ENCODE data around the gene LIMK1.

- TF ChIP-seq MXI1 (IDR thresholded peaks at IDR 0.05; ENCODE audit: borderline replicate concordance, low read depth, low read length): no peak
- TF ChIP-seq POLR2A (IDR thresholded peaks at IDR 0.05; ENCODE audit: low read depth, low read length): no peak; the same call in 1 of the 2 replicates
- TF ChIP-seq, protein P1, sequence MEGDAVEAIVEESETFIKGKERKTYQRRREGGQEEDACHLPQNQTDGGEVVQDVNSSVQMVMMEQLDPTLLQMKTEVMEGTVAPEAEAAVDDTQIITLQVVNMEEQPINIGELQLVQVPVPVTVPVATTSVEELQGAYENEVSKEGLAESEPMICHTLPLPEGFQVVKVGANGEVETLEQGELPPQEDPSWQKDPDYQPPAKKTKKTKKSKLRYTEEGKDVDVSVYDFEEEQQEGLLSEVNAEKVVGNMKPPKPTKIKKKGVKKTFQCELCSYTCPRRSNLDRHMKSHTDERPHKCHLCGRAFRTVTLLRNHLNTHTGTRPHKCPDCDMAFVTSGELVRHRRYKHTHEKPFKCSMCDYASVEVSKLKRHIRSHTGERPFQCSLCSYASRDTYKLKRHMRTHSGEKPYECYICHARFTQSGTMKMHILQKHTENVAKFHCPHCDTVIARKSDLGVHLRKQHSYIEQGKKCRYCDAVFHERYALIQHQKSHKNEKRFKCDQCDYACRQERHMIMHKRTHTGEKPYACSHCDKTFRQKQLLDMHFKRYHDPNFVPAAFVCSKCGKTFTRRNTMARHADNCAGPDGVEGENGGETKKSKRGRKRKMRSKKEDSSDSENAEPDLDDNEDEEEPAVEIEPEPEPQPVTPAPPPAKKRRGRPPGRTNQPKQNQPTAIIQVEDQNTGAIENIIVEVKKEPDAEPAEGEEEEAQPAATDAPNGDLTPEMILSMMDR (conservative IDR thresholded peaks at IDR 0.05; ENCODE audit: low read depth, low read length): no peak
- 0 out of 2 replicates have a peak, but pooled peaks have one; percentile 42 for TF ChIP-seq MAZ (IDR thresholded peaks at IDR 0.05; ENCODE audit: borderline replicate concordance, low read depth, low read length)
- TF ChIP-seq RAD21 (IDR thresholded peaks at IDR 0.05; ENCODE audit: low read length): no peak
- TF ChIP-seq RCOR1 (IDR thresholded peaks at IDR 0.05; ENCODE audit: insufficient replicate concordance, low read length): peak; percentile 17
- TF ChIP-seq RFX5 (IDR thresholded peaks at IDR 0.05; ENCODE audit: low read depth, low read length): no peak
- TF ChIP-seq FOS (IDR thresholded peaks at IDR 0.05; ENCODE audit: low read depth, low read length): peak; percentile 98
- no peak for TF ChIP-seq CHD1 (IDR thresholded peaks at IDR 0.05; ENCODE audit: low read depth, low read length)
- peak; percentile 10; the same call in 1 of the 2 replicates for TF ChIP-seq SMC3 (IDR thresholded peaks at IDR 0.05; ENCODE audit: low read depth, low read length)
- no peak for TF ChIP-seq USF2 (IDR thresholded peaks at IDR 0.05; ENCODE audit: low read depth, low read length)
- TF ChIP-seq BHLHE40 (IDR thresholded peaks at IDR 0.05; ENCODE audit: low read depth, low read length): peak; percentile 67
- peak; percentile 75 for TF ChIP-seq CEBPB (IDR thresholded peaks at IDR 0.05; ENCODE audit: low read depth, low read length)
Measured at GRCh38 chr7:74094224-74095101, 10.9 kb downstream of the LIMK1 start.

Data from IMR-90 (cell line).